Measurements from ENCODE around the gene SLC44A3.
"Not testable (repeated sequence)": the region's sequence is repeated elsewhere in the genome, so short reads cannot be mapped to it uniquely, and the experiment has no call there.

DNA sequence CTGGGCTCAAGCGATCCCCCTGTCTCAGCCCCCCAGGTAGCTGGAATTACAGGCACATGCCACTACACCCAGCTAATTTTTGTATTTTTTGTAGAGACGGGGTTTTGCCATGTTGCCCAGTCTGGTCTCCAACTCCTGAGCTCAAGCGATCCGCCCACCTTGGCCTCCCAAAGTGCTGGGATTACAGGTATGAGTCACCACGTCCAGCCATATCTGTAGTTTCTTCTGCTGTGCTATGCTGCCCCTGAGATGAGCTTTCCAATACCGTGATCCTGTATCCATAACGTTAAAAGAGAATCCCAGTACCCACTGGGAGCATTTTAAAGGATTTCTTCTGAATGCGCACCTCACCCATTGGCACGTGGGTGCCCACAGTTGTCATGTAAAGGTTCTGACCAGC, 20.2 kb downstream of the SLC44A3 start:
- TF ChIP-seq, protein P1, sequence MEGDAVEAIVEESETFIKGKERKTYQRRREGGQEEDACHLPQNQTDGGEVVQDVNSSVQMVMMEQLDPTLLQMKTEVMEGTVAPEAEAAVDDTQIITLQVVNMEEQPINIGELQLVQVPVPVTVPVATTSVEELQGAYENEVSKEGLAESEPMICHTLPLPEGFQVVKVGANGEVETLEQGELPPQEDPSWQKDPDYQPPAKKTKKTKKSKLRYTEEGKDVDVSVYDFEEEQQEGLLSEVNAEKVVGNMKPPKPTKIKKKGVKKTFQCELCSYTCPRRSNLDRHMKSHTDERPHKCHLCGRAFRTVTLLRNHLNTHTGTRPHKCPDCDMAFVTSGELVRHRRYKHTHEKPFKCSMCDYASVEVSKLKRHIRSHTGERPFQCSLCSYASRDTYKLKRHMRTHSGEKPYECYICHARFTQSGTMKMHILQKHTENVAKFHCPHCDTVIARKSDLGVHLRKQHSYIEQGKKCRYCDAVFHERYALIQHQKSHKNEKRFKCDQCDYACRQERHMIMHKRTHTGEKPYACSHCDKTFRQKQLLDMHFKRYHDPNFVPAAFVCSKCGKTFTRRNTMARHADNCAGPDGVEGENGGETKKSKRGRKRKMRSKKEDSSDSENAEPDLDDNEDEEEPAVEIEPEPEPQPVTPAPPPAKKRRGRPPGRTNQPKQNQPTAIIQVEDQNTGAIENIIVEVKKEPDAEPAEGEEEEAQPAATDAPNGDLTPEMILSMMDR (IDR thresholded peaks at IDR 0.05), result not testable (repeated sequence)
- not testable (repeated sequence) for TF ChIP-seq POLR2AphosphoS5 (IDR thresholded peaks at IDR 0.05)
